CD14-positive monocyte (primary cell): ENCODE data around the gene GALP. TPM values are rescaled to one million over a fixed set of nuclear protein-coding genes. Genes with fewer than 3 reads are reported as not detected.

ENCODE experiments used
- DNase-seq, 3 donors: peaks; one replicate each; pipeline ENCODE4 v3.0.0-alpha.2; 2011 to 2022
- H2AFZ ChIP-seq: 2 replicates; pipeline ENCODE4 v1.6.0; 2012; ENCODE audit warnings: mild to moderate bottlenecking, low read depth, low read length, inconsistent platforms; ENCODE audit not compliant: insufficient read depth, poor library complexity, severe bottlenecking
- H3K27ac ChIP-seq, 2 donors: 1 replicate in 1 of 2; 2 replicates in 1 of 2; pipeline ENCODE4 v1.5.1; 2012 to 2013; ENCODE audit warnings: low read length in 2 of 2, control low read depth in 1 of 2, inconsistent platforms in 1 of 2, low read depth in 1 of 2, mild to moderate bottlenecking in 1 of 2
- H3K27me3 ChIP-seq, 2 donors: one replicate each; pipeline versions ENCODE4 v1.6.0 to v1.6.1; 2011 to 2013; ENCODE audit warnings: low read length in 2 of 2; ENCODE audit not compliant: control insufficient read depth in 2 of 2, insufficient read depth in 2 of 2
- H3K36me3 ChIP-seq, 2 donors: replicated peaks in 1 of 2; 1 replicate in 1 of 2; 2 replicates in 1 of 2; pipeline versions ENCODE4 v1.5.1 to v1.6.1; 2012 to 2013; ENCODE audit warnings: low read length in 2 of 2, control low read depth in 1 of 2, inconsistent platforms in 1 of 2, mild to moderate bottlenecking in 1 of 2; ENCODE audit not compliant: insufficient read depth in 2 of 2, control insufficient read depth in 1 of 2
- H3K4me1 ChIP-seq, 2 donors: 1 replicate in 1 of 2; 2 replicates in 1 of 2; pipeline versions ENCODE4 v1.5.1 to v1.6.1; 2012 to 2013; ENCODE audit warnings: low read length in 2 of 2, control low read depth in 1 of 2, inconsistent platforms in 1 of 2, mild to moderate bottlenecking in 1 of 2, moderate library complexity in 1 of 2; ENCODE audit not compliant: insufficient read depth in 2 of 2, control insufficient read depth in 1 of 2
- H3K4me2 ChIP-seq: replicated peaks from 2 replicates; pipeline ENCODE3; 2012; ENCODE audit warnings: low read length, moderate library complexity, mild to moderate bottlenecking; ENCODE audit not compliant: poor library complexity, severe bottlenecking; ENCODE audit errors: extremely low read depth
- H3K4me3 ChIP-seq, 3 experiments: fragments of 200-600 bp in 1 of 3; sonication (generic) in 1 of 3; replicated peaks in 1 of 3; 1 replicate in 2 of 3; 2 replicates in 1 of 3; pipeline ENCODE4 v1.5.1; 2011 to 2013; ENCODE audit warnings: low read length in 3 of 3, mild to moderate bottlenecking in 3 of 3, control low read depth in 2 of 3, low read depth in 2 of 3, inconsistent platforms in 1 of 3, moderate library complexity in 1 of 3
- H3K79me2 ChIP-seq: 2 replicates; pipeline ENCODE4 v1.6.0; 2012; ENCODE audit warnings: mild to moderate bottlenecking, control low read depth, inconsistent platforms, low read length, moderate library complexity; ENCODE audit not compliant: insufficient read depth
- H3K9ac ChIP-seq: 2 replicates; pipeline ENCODE4 v1.6.0; 2017; ENCODE audit warnings: low read length, mild to moderate bottlenecking; ENCODE audit not compliant: insufficient read depth, poor library complexity, severe bottlenecking
- H3K9me3 ChIP-seq, 2 donors: replicated peaks in 1 of 2; 1 replicate in 1 of 2; 2 replicates in 1 of 2; pipeline versions ENCODE4 v1.5.1 to v1.6.1; 2012 to 2013; ENCODE audit warnings: low read length in 2 of 2, control low read depth in 1 of 2; ENCODE audit not compliant: control insufficient read depth in 1 of 2, insufficient read depth in 1 of 2
- H4K20me1 ChIP-seq: 2 replicates; pipeline ENCODE4 v1.6.0; 2012; ENCODE audit warnings: mild to moderate bottlenecking, low read length, control low read depth, moderate library complexity; ENCODE audit not compliant: insufficient read depth
- H3K27ac Mint-ChIP-seq, 7 donors: one replicate each; pipeline ENCODE4 v1.8.0; 2020; ENCODE audit warnings: mild to moderate bottlenecking in 7 of 7, mixed read lengths in 7 of 7, moderate library complexity in 6 of 7, inconsistent platforms in 2 of 7
- H3K27me3 Mint-ChIP-seq, 3 donors: one replicate each; pipeline ENCODE4 v1.8.0; 2021 to 2022; ENCODE audit warnings: low read depth in 3 of 3, mild to moderate bottlenecking in 3 of 3, mixed read lengths in 3 of 3, moderate library complexity in 3 of 3, inconsistent platforms in 1 of 3
- H3K36me3 Mint-ChIP-seq, 2 donors: one replicate each; pipeline ENCODE4 v1.8.0; 2020; ENCODE audit warnings: mixed read lengths in 2 of 2, inconsistent platforms in 1 of 2, mild to moderate bottlenecking in 1 of 2
- H3K4me1 Mint-ChIP-seq: one replicate; pipeline ENCODE4 v1.8.0; 2020; ENCODE audit warnings: mild to moderate bottlenecking, mixed read lengths
- H3K4me3 Mint-ChIP-seq, 2 donors: one replicate each; pipeline ENCODE4 v1.8.0; 2020; ENCODE audit warnings: mild to moderate bottlenecking in 2 of 2, mixed read lengths in 2 of 2, moderate library complexity in 1 of 2
- H3K9me3 Mint-ChIP-seq, 7 donors: one replicate each; pipeline ENCODE4 v1.8.0; 2020 to 2022; ENCODE audit warnings: mixed read lengths in 7 of 7, mild to moderate bottlenecking in 6 of 7, moderate library complexity in 6 of 7, inconsistent platforms in 2 of 7
- CTCF ChIP-seq: fragments of 200-600 bp; IDR thresholded peaks from one replicate; pipeline ENCODE4 v1.8.0; 2022; ENCODE audit warnings: antibody characterized with exemption, mild to moderate bottlenecking
- WGBS: methylation state at CpG from one replicate; pipeline ENCODE4 v1.1.5; 2013; ENCODE audit warnings: missing lambda C conversion rate; ENCODE audit not compliant: insufficient coverage; 5-methylcytosine and 5-hydroxymethylcytosine counted together
- intact Hi-C, 2 donors: fragments of 100-400 bp; cut with micrococcal nuclease; formaldehyde crosslinking; loops; one replicate each; pipeline versions ENCODE4 v1.15.0 to v1.15.1; 2023
- polyA plus RNA-seq, 3 donors: library from polyadenylated mRNA; depleted of rRNA in 1 of 3; unstranded in 2 of 3; stranded (reverse) in 1 of 3; fragments of 300-500 nt in 2 of 3; fragments of >200 nt in 1 of 3; fragmentation: Illumina TruSeq in 2 of 3; gene quantifications; 1 replicate in 2 of 3; 2 replicates in 1 of 3; pipeline ENCODE4 v1.2.3, GENCODE V29; 2012 to 2021

GALP gene
- polyA plus RNA-seq, 3 donors: not detected

GRCh38 chr19:56155124-56155687 lies 20.6 kb upstream of the GALP start:
- H3K27ac Mint-ChIP-seq: peak overlapping the region in 1 of 7 donors; percentile 51
- no peak for DNase-seq

GRCh38 chr19:56156768-56157167 lies 19.0 kb upstream of the GALP start:
- Histone ChIP-seq H4K20me1 (no peaks in the 10 kb centered on the region), H3K27me3 (no peaks in the 10 kb centered on the region), H3K4me1 (no peaks in the 10 kb centered on the region), H3K4me2 (no peak overlapping the region), H3K79me2 (no peaks in the 10 kb centered on the region), H2AFZ (no peak overlapping the region), H3K4me3 (no peak overlapping the region), H3K9ac (no peak overlapping the region), H3K9me3 (no peaks in the 10 kb centered on the region), H3K36me3 (peaks cover 2 to 27% of the 10 kb centered on the region in 2 donors), H3K27ac (no peak overlapping the region)
- Mint-ChIP-seq H3K27ac (no peak overlapping the region), H3K4me3 (no peak overlapping the region), H3K9me3 (peaks cover 0 to 6% (median 0%) of the 10 kb centered on the region in 7 donors), H3K36me3 (peaks cover 26 to 29% of the 10 kb centered on the region in 2 donors), H3K27me3 (no peaks in the 10 kb centered on the region), H3K4me1 (no peaks in the 10 kb centered on the region)
- no peak for DNase-seq
- 95% methylated on average over 11 of the region's 11 CpGs for whole genome bisulfite sequencing
- intact Hi-C loops: loop anchor here in 1 of 2 donors (10.0 kb wide), 1 partner anchor 52 kb away; no protein-coding TSS in a partner anchor
- TF ChIP-seq CTCF: no peak

More at GRCh38 chr19:56155124-56155687, 20.6 kb upstream of the GALP start:
- Histone ChIP-seq H3K4me3 (no peak overlapping the region), H3K9me3 (no peaks in the 10 kb centered on the region), H3K79me2 (no peaks in the 10 kb centered on the region), H4K20me1 (no peaks in the 10 kb centered on the region), H3K4me1 (no peaks in the 10 kb centered on the region), H3K36me3 (peaks cover 2 to 27% of the 10 kb centered on the region in 2 donors), H3K9ac (no peak overlapping the region), H2AFZ (no peak overlapping the region), H3K27ac (no peak overlapping the region), H3K27me3 (no peaks in the 10 kb centered on the region), H3K4me2 (no peak overlapping the region)
- TF ChIP-seq CTCF: peak; percentile 36
- H3K27me3 Mint-ChIP-seq: no peaks in the 10 kb centered on the region
- WGBS: 93% methylated on average over 10 of the region's 17 CpGs
- peaks cover 28 to 29% of the 10 kb centered on the region in 2 donors for H3K36me3 Mint-ChIP-seq
- H3K4me3 Mint-ChIP-seq: no peak overlapping the region
- intact Hi-C loops: loop anchor here in 1 of 2 donors (10.0 kb wide), 1 partner anchor 50 kb away; no protein-coding TSS in a partner anchor
- no peaks in the 10 kb centered on the region for H3K4me1 Mint-ChIP-seq
- peaks cover 0 to 6% (median 0%) of the 10 kb centered on the region in 7 donors for H3K9me3 Mint-ChIP-seq
